Measurements from ENCODE around the gene CCDC148. TPM values are rescaled to one million over a fixed set of nuclear protein-coding genes. Genes with fewer than 3 reads are reported as not detected.

The CCDC148 gene
- total RNA-seq, 1 experiment from 2014 or later, result 2.1 TPM

DNA sequence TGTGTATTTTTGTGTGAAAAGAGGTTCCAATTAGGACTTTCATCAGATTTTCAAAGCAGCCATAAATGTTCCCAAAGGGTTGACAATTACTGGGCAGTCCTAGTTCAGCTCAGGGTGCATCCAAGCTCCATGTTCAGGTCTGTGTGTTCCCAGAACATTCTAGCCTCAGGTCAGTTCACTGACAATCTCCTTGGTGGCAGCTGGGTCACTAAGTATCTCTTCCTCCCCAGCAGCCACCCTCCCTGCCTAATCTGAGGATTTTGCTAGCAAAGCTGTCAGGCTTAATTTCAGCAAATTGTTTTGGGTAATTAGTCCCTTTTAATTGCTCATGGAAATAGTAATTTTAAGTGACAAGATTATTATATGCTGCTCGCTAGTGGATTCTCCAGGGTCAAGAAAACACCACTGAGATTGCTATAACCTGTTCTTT, 325.1 kb downstream of the CCDC148 start:
- CTCF ChIA-PET, result no interaction called here
- Mint-ChIP-seq H3K4me3 (no peak overlapping the region), H3K27me3 (ENCODE audit: low read depth) (no peaks in the 10 kb centered on the region)

More for the DNA sequence above, 325.1 kb downstream of the CCDC148 start:
- Mint-ChIP-seq H3K36me3 (no peaks in the 10 kb centered on the region), H3K4me1 (peaks cover 12% of the 10 kb centered on the region), H3K9me3 (no peaks in the 10 kb centered on the region), H3K27ac (no peak overlapping the region)
- DNase-seq (ENCODE audit: low spot score) (no peak), ATAC-seq (no peak)
- no peak for TF ChIP-seq ERG (CRISPR knock-in tag; IDR thresholded peaks at IDR 0.05)
- no peak for TF ChIP-seq ESRRA (CRISPR knock-in tag; IDR thresholded peaks at IDR 0.05; ENCODE audit: borderline replicate concordance)
- TF ChIP-seq MAX (CRISPR knock-in tag; IDR thresholded peaks at IDR 0.05), result no peak
- TF ChIP-seq, protein P1, sequence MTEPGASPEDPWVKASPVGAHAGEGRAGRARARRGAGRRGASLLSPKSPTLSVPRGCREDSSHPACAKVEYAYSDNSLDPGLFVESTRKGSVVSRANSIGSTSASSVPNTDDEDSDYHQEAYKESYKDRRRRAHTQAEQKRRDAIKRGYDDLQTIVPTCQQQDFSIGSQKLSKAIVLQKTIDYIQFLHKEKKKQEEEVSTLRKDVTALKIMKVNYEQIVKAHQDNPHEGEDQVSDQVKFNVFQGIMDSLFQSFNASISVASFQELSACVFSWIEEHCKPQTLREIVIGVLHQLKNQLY (CRISPR knock-in tag; IDR thresholded peaks at IDR 0.05), result no peak
- no peak for TF ChIP-seq IRF1 (CRISPR knock-in tag; IDR thresholded peaks at IDR 0.05)
- TF ChIP-seq, protein P2, sequence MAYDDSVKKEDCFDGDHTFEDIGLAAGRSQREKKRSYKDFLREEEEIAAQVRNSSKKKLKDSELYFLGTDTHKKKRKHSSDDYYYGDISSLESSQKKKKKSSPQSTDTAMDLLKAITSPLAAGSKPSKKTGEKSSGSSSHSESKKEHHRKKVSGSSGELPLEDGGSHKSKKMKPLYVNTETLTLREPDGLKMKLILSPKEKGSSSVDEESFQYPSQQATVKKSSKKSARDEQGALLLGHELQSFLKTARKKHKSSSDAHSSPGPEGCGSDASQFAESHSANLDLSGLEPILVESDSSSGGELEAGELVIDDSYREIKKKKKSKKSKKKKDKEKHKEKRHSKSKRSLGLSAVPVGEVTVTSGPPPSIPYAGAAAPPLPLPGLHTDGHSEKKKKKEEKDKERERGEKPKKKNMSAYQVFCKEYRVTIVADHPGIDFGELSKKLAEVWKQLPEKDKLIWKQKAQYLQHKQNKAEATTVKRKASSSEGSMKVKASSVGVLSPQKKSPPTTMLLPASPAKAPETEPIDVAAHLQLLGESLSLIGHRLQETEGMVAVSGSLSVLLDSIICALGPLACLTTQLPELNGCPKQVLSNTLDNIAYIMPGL (CRISPR knock-in tag; IDR thresholded peaks at IDR 0.05), result no peak
- TF ChIP-seq, protein P3, sequence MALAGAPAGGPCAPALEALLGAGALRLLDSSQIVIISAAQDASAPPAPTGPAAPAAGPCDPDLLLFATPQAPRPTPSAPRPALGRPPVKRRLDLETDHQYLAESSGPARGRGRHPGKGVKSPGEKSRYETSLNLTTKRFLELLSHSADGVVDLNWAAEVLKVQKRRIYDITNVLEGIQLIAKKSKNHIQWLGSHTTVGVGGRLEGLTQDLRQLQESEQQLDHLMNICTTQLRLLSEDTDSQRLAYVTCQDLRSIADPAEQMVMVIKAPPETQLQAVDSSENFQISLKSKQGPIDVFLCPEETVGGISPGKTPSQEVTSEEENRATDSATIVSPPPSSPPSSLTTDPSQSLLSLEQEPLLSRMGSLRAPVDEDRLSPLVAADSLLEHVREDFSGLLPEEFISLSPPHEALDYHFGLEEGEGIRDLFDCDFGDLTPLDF (CRISPR knock-in tag; IDR thresholded peaks at IDR 0.05), result no peak
- no peak for TF ChIP-seq CREM (CRISPR knock-in tag; IDR thresholded peaks at IDR 0.05)
- TF ChIP-seq, protein P4, sequence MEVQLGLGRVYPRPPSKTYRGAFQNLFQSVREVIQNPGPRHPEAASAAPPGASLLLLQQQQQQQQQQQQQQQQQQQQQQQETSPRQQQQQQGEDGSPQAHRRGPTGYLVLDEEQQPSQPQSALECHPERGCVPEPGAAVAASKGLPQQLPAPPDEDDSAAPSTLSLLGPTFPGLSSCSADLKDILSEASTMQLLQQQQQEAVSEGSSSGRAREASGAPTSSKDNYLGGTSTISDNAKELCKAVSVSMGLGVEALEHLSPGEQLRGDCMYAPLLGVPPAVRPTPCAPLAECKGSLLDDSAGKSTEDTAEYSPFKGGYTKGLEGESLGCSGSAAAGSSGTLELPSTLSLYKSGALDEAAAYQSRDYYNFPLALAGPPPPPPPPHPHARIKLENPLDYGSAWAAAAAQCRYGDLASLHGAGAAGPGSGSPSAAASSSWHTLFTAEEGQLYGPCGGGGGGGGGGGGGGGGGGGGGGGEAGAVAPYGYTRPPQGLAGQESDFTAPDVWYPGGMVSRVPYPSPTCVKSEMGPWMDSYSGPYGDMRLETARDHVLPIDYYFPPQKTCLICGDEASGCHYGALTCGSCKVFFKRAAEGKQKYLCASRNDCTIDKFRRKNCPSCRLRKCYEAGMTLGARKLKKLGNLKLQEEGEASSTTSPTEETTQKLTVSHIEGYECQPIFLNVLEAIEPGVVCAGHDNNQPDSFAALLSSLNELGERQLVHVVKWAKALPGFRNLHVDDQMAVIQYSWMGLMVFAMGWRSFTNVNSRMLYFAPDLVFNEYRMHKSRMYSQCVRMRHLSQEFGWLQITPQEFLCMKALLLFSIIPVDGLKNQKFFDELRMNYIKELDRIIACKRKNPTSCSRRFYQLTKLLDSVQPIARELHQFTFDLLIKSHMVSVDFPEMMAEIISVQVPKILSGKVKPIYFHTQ (CRISPR knock-in tag; IDR thresholded peaks at IDR 0.05), result no peak
- TF ChIP-seq, protein P5, sequence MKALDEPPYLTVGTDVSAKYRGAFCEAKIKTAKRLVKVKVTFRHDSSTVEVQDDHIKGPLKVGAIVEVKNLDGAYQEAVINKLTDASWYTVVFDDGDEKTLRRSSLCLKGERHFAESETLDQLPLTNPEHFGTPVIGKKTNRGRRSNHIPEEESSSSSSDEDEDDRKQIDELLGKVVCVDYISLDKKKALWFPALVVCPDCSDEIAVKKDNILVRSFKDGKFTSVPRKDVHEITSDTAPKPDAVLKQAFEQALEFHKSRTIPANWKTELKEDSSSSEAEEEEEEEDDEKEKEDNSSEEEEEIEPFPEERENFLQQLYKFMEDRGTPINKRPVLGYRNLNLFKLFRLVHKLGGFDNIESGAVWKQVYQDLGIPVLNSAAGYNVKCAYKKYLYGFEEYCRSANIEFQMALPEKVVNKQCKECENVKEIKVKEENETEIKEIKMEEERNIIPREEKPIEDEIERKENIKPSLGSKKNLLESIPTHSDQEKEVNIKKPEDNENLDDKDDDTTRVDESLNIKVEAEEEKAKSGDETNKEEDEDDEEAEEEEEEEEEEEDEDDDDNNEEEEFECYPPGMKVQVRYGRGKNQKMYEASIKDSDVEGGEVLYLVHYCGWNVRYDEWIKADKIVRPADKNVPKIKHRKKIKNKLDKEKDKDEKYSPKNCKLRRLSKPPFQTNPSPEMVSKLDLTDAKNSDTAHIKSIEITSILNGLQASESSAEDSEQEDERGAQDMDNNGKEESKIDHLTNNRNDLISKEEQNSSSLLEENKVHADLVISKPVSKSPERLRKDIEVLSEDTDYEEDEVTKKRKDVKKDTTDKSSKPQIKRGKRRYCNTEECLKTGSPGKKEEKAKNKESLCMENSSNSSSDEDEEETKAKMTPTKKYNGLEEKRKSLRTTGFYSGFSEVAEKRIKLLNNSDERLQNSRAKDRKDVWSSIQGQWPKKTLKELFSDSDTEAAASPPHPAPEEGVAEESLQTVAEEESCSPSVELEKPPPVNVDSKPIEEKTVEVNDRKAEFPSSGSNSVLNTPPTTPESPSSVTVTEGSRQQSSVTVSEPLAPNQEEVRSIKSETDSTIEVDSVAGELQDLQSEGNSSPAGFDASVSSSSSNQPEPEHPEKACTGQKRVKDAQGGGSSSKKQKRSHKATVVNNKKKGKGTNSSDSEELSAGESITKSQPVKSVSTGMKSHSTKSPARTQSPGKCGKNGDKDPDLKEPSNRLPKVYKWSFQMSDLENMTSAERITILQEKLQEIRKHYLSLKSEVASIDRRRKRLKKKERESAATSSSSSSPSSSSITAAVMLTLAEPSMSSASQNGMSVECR (CRISPR knock-in tag; IDR thresholded peaks at IDR 0.05; ENCODE audit: borderline replicate concordance), result no peak
- no peak for TF ChIP-seq ZMAT4 (CRISPR knock-in tag; IDR thresholded peaks at IDR 0.05)
- TF ChIP-seq NFE2L1 (CRISPR knock-in tag; IDR thresholded peaks at IDR 0.05), result no peak
- POLR2A ChIA-PET, result no interaction called here
